Measurements from ENCODE around the gene KDM2A.

The KDM2A gene

DNA sequence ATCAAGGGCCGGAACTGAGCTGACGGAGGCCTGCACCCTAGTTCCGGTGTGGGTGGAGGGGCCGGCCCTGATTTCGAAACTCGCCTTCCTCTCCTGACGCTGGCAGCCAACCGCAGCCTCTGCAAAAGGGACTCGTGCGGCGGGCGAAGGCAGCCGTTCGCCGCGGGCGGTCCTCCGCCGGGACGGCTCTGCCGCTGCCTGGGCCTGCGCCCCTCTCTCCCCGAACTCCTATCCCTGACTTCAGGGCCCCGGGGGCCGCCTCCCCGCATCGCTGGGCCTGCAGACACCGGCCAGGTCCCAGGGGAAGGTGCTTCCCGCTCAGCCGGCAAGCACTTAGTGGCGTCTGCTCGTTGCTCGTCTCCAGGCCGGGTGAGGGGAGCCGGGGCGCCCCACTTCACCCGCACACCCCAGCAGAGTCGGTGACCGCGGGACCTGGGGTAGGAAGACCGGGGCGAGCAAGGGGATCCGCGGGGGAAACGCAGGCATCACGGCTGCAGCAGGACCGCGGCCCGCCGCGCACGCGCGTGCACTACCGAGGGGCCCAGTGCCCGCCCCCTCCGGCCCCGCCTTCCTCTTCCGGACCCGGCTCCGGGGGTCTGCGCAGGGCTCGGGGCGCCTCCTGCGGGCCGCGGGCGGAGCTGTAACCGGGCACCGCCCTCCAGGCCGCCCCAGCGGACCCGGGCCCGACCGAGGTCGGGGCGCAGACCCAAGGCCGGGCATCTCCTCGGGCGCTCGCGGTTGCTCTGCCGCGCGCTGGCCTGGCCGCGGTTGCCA lies 169.6 kb downstream of the KDM2A start (continued):
- TF ChIP-seq ESRRG (CRISPR knock-in tag; IDR thresholded peaks at IDR 0.05) (0 out of 2 replicates have a peak, but pooled peaks have one; percentile 73), RARB (CRISPR knock-in tag; IDR thresholded peaks at IDR 0.05) (no peak), TCF4 (CRISPR knock-in tag; IDR thresholded peaks at IDR 0.05; ENCODE audit: borderline replicate concordance) (no peak), ZNF8 (CRISPR knock-in tag; IDR thresholded peaks at IDR 0.05) (no peak)
- TF ChIP-seq, protein P1, sequence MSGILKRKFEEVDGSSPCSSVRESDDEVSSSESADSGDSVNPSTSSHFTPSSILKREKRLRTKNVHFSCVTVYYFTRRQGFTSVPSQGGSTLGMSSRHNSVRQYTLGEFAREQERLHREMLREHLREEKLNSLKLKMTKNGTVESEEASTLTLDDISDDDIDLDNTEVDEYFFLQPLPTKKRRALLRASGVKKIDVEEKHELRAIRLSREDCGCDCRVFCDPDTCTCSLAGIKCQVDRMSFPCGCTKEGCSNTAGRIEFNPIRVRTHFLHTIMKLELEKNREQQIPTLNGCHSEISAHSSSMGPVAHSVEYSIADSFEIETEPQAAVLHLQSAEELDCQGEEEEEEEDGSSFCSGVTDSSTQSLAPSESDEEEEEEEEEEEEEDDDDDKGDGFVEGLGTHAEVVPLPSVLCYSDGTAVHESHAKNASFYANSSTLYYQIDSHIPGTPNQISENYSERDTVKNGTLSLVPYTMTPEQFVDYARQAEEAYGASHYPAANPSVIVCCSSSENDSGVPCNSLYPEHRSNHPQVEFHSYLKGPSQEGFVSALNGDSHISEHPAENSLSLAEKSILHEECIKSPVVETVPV (CRISPR knock-in tag; IDR thresholded peaks at IDR 0.05), result no peak
- TF ChIP-seq, protein P2, sequence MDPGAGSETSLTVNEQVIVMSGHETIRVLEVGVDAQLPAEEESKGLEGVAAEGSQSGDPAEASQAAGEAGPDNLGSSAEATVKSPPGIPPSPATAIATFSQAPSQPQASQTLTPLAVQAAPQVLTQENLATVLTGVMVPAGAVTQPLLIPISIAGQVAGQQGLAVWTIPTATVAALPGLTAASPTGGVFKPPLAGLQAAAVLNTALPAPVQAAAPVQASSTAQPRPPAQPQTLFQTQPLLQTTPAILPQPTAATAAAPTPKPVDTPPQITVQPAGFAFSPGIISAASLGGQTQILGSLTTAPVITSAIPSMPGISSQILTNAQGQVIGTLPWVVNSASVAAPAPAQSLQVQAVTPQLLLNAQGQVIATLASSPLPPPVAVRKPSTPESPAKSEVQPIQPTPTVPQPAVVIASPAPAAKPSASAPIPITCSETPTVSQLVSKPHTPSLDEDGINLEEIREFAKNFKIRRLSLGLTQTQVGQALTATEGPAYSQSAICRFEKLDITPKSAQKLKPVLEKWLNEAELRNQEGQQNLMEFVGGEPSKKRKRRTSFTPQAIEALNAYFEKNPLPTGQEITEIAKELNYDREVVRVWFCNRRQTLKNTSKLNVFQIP (CRISPR knock-in tag; IDR thresholded peaks at IDR 0.05; ENCODE audit: borderline replicate concordance, low read depth), result no peak

DNA sequence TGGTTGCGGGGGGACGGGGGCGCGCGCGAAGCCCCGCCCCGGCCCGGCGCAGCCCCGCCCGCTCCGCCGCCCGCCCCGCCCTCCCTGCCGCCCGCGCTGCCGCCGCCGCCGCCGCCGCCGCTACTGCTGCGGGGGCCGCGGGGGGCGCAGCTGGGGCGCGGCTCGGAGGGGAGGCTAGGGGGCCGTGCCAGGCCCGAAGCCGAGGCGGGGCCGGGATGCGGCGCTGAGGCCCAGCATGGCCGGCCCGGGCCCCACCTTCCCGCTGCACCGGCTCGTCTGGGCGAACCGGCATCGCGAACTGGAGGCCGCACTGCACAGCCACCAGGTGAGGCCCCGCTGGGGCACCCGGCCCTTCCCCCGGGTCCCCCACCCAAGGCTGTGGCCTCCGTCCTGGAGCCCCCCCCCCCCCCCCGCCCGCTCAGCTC lies 170.2 kb downstream of the KDM2A start, which contains the start of gene ANKRD13D:
Gene ANKRD13D, plus strand, starts transcription at position 78 of the 425 bp plus-strand sequence. Its CDS starts 158 bp downstream, at position 236.
- TF ChIP-seq, protein P2 (CRISPR knock-in tag; IDR thresholded peaks at IDR 0.05; ENCODE audit: borderline replicate concordance, low read depth), result no peak
- no peak for TF ChIP-seq CSDC2 (CRISPR knock-in tag; IDR thresholded peaks at IDR 0.05)
- no peak for TF ChIP-seq GLIS3 (CRISPR knock-in tag; IDR thresholded peaks at IDR 0.05)
- no peak for TF ChIP-seq OSR1 (CRISPR knock-in tag; IDR thresholded peaks at IDR 0.05)
- TF ChIP-seq TCF4 (CRISPR knock-in tag; IDR thresholded peaks at IDR 0.05; ENCODE audit: borderline replicate concordance), result no peak
- no peak for TF ChIP-seq ISL1 (CRISPR knock-in tag; IDR thresholded peaks at IDR 0.05)
- TF ChIP-seq, protein P3, sequence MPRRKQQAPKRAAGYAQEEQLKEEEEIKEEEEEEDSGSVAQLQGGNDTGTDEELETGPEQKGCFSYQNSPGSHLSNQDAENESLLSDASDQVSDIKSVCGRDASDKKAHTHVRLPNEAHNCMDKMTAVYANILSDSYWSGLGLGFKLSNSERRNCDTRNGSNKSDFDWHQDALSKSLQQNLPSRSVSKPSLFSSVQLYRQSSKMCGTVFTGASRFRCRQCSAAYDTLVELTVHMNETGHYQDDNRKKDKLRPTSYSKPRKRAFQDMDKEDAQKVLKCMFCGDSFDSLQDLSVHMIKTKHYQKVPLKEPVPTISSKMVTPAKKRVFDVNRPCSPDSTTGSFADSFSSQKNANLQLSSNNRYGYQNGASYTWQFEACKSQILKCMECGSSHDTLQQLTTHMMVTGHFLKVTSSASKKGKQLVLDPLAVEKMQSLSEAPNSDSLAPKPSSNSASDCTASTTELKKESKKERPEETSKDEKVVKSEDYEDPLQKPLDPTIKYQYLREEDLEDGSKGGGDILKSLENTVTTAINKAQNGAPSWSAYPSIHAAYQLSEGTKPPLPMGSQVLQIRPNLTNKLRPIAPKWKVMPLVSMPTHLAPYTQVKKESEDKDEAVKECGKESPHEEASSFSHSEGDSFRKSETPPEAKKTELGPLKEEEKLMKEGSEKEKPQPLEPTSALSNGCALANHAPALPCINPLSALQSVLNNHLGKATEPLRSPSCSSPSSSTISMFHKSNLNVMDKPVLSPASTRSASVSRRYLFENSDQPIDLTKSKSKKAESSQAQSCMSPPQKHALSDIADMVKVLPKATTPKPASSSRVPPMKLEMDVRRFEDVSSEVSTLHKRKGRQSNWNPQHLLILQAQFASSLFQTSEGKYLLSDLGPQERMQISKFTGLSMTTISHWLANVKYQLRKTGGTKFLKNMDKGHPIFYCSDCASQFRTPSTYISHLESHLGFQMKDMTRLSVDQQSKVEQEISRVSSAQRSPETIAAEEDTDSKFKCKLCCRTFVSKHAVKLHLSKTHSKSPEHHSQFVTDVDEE (CRISPR knock-in tag; IDR thresholded peaks at IDR 0.05), result no peak
- TF ChIP-seq RARB (CRISPR knock-in tag; IDR thresholded peaks at IDR 0.05), result no peak
- no peak for TF ChIP-seq PPARA (CRISPR knock-in tag; IDR thresholded peaks at IDR 0.05; ENCODE audit: borderline replicate concordance)
- ATAC-seq, result peak; percentile 32

DNA sequence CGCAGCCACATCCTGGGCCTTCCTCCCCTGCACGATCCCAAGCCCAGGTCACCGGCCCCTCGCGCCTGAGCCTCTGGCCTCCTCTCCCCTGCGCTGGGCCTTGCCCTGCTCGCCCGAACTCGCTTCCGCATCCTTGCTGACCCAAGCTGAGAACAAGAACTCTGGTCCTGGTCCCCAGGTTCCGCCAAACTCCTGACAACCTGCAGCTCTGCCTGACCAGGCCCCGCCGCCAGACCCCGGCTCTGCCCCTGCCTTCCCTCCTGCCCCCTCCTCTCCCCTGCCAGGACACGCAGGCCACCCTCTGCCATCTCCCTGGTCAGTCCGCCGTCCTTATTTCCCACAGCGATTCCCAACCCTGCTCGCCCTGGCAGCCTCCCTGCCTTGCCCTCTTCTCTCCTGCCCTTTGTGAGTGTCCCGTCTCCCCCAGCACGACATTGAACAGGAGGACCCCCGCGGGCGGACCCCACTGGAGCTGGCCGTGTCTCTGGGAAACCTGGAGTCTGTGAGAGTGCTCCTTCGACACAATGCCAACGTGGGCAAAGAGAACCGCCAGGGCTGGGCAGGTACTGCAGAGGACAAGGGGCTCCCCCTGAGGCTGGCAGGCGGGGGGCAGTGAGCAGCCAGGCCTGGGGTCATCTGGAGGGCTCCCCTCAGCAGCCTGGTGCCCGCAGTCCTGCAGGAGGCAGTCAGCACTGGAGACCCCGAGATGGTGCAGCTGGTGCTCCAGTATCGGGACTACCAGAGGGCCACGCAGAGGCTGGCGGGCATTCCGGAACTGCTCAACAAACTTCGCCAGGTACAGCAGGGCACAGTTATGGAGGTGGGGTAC lies 170.8 kb downstream of the KDM2A start:
- TF ChIP-seq ZC3H10 (CRISPR knock-in tag; IDR thresholded peaks at IDR 0.05), result no peak
- no peak for TF ChIP-seq OSR1 (CRISPR knock-in tag; IDR thresholded peaks at IDR 0.05)
- TF ChIP-seq, protein P4, sequence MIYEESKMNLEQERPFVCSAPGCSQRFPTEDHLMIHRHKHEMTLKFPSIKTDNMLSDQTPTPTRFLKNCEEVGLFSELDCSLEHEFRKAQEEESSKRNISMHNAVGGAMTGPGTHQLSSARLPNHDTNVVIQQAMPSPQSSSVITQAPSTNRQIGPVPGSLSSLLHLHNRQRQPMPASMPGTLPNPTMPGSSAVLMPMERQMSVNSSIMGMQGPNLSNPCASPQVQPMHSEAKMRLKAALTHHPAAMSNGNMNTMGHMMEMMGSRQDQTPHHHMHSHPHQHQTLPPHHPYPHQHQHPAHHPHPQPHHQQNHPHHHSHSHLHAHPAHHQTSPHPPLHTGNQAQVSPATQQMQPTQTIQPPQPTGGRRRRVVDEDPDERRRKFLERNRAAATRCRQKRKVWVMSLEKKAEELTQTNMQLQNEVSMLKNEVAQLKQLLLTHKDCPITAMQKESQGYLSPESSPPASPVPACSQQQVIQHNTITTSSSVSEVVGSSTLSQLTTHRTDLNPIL (CRISPR knock-in tag; IDR thresholded peaks at IDR 0.05; ENCODE audit: low read depth), result no peak
- no peak for TF ChIP-seq GLIS3 (CRISPR knock-in tag; IDR thresholded peaks at IDR 0.05)
- TF ChIP-seq, protein P1 (CRISPR knock-in tag; IDR thresholded peaks at IDR 0.05), result no peak
- peak; percentile 13; the same call in 2 of the 3 replicates for ATAC-seq

Data from SK-N-SH treated with all-trans-retinoic acid at 6 μM for 48 hours (cell line).